NCI-H2029 (cell line): ENCODE results near the gene CLIC4.
"Not testable (repeated sequence)": the region's sequence is repeated elsewhere in the genome, so short reads cannot be mapped to it uniquely, and the experiment has no call there.

ENCODE experiments used
- DNase-seq: peaks from one replicate; lab custom pipeline; 2025; lab: John Stamatoyannopoulos, UW

The CLIC4 gene

DNA sequence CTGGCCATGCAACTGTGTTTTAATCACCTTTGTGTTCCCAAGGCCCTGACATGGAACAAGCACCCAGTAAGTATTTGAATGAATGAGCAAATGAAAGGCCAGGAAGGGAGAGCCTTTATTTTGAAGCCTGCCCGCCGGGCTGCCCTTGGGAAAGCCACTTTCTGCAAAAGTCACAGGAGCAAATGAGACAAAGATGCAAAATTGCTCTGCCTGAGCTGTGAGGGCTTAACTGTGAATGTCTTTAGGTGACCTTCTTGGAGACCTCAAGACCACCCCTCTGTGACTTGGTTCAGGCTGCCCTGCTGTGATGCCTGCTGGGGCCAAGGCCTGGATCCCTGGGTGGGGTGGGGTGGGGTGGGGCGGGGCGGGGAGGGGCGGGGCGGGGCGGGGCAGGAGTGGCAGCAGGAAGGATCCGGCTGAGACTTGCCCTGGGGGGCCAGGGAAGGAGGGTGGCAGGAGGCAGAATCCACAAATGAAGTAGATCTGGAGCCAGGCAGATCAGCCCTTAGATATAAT, 130.8 kb downstream of the CLIC4 start:
- DNase-seq = no peak

DNA sequence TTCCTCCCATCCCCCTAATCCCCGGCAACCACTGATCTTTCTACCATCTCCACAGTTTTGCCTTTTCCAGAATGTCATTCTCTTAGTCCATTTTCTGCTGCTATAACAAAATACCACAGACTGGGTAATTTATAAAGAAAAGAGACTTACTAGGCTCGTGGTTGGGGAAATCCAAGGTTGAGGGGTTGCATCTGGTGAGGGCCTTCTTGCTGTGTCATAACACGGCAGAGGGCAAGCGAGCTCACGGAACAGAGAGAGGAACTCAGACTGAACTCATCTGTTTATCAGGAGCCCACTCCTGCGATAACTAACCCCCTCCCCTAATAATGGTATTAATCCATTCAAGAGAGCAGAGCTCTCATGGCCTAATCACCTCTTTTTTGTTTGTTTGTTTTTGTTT, 132.8 kb downstream of the CLIC4 start:
- no peak for DNase-seq

DNA sequence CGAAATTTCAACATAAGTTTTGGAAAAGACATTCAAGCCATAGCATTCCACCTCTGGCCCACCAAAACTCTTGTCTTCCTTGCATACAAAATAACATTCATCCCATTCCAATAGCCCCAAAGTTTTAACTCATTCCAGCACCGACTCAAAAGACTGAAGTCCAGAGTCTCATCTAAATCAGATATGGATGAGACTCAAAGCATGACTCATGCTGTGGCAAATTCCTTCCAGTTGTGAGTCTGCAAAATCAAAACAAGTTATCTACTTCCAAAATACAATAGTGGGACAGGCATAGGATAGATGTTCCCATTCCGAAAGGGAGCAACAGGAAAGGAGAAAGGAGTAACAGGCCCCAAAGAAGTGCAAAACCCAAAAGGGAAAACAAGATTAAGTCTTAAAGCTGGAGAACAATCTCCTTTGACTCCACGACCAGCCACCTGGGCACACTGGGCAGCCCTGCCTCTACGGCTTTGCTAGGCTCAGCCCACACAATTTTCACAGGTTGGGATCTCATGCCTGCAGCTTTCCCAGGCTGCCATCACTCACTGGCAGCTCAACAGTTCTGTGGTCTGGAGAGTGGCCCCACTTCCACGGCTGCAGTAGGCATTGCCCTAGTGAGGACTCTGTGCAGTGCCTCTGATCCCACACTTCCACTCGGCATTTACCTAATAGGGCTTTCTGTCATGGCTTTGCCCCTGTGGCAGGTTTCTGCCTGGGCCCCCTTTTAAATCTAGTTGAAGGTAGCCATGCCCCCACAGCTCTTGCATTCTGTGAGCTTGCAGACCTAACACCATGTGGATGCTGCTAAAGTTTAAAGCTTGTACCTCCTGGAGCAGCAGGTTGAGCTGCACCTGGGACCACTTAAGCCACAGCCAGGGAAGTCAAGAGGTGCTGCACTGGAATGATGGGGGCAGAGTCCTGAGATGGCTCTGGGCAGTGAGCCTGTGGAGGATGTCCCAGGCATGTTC, 133.8 kb downstream of the CLIC4 start:
- DNase-seq = no peak

DNA sequence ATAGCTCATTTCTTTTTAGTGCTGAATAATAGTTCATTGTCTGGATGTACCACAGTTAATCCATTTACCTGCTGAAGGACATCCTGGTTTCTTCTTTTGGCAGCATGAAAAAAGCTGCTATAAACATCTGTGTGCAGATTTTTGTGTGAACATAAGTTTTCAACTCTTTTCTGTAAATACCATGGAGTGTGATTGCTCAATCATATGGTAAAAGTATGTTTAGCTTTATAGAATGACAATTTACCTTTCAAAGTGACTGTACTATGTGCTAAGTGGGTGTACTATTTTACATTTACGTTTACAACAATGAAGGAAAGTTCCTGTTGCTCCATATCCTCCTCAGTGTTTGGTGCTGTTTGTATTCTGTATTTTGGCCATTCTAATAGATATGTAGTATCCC, 135.8 kb downstream of the CLIC4 start:
- DNase-seq = no peak

DNA sequence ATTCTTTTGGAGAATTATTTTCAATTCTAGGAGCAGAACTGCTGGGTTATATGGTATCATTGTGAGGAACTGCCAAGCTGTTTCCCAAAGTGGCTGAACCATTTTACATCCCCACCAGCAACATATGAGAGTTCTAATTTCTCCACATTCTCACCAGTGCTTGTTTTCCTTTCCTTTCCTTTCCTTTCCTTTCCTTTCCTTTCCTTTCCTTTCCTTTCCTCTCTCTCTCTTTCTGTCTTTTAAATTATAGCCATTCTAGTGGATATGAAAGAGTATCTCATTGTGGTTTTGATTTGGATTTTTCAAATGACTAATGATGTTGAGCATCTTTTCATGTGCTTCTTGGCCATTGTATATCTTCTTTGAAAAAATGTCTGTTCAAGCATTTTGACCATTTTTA, 139.5 kb downstream of the CLIC4 start:
- DNase-seq = no peak

DNA sequence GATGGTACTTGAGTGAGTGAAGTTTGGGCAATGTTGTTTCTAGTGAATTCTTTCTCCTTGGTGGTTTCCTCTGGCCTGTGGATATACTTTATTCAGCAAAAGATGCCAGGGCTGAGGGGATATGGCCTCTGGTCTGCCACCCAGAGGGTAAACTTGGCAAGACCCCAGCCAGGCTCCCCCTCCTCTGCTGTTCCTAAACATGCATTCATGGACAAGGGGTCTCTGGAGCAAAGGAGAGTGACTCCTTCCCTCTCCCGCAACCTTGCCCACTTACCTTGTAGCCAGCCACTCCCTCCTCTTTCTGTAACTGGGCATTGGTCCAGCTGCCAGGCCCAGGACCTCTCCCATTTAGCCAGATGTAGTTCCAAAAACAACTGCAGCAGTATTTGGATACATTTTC, 141.0 kb downstream of the CLIC4 start:
- DNase-seq = no peak

DNA sequence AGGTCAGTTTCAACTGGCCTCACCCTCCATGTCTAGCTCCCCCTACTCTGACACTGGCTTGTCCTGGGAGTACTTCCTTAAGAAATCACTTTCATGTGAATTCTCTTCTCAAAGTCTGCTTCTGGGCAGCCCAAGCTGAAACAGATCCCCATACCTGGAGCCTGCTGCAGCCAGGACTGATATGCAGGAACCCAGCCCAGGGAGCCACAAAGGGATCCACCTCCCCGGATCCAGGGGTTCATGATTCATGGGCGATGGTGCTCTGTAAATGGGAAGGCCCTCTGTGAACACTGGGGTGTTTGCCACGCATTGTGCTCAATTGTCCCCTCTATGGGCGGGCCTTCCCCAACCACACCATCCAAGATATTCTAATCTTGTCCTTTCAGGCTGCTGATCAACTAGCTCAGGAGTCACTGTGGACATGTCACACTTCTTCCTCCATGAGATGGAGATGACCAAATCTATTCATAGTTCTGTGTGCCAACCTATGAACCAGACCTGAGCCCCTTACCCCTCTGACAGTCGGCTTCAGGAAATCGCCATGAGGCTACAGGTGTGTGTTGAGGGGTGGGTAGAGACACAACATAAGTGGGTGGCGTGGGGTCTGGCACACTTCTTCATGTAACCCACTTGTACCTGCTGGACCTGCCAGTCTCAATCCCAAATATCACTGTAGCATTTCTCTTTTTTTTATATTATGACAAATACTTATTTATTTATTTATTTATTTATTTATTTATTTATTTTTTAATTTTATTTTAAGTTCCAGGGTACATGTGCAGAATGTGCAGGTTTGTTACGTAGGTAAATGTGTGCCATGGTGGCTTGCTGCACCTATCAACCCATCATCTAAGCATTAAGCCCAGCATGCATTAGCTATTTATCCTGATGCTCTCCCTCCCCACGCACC, 143.1 kb downstream of the CLIC4 start:
- no peak for DNase-seq

DNA sequence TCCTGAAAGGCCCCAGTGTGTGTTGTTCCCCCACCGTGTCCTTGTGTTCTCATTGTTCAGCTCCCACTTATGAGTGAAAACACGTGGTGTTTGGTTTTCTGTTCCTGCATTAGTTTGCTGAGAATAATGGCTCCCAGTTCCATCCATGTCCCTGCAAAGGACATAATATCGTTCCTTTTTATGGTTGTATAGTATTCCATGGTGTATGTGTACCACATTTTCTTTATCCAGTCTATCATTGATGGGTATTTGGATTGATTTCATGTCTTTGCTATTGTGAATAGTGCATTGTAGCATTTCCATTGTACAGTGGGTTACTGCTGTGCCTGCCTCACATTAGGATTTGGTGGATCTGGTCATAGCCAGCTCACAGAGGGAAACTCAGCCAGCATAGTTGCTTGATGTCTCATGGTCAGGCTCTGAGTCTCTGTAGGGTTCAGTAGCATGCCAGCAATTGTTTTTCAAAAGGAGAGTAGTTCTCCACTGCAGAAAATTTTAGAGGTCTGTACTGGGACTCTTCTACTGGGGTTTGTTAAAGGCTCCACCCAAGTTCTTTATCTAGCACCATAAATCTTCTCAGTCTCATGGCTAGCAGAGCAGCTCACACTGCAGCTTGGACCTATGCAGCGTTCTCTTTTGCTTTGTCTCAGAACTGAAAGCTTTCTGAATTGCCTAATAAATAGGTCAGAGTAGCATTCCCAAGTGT, 143.9 kb downstream of the CLIC4 start:
- no peak for DNase-seq

DNA sequence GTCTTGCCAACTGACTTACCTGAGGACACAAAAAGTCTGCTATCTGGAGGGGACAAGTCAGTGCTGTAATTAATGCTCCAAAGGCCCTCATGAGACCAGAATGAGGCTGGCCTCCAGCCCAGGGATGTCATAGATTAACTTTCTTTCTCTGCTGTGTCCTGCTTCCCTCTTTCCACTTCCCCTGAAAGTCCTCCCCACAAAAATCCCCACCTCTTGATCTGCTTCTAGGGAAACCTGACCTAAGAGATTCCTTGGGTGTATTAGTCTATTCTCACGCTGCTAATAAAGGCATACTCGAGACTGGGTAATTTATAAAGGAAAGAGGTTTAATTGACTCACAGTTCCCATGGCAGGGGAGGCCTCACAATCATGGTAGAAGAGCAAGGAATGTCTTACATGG, 145.6 kb downstream of the CLIC4 start:
- no peak for DNase-seq

DNA sequence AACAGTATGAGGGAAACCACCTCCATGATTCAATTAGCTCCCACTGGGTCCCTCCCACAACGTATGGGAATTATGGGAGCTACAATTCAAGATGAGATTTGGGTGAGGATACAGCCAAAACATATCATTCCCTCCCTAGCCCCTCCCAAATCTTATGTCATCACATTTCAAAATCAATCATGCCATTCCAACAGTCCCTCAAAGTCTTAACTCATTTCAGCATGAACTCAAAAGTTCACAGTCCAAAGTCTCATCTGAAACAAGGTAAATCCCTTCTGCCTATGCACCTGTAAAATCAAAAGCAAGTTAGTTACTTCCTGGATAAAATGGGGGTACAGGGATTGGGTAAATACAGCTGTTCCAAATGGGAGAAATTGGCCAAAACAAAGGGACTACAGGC, 146.1 kb downstream of the CLIC4 start:
- not testable (repeated sequence) for DNase-seq

DNA sequence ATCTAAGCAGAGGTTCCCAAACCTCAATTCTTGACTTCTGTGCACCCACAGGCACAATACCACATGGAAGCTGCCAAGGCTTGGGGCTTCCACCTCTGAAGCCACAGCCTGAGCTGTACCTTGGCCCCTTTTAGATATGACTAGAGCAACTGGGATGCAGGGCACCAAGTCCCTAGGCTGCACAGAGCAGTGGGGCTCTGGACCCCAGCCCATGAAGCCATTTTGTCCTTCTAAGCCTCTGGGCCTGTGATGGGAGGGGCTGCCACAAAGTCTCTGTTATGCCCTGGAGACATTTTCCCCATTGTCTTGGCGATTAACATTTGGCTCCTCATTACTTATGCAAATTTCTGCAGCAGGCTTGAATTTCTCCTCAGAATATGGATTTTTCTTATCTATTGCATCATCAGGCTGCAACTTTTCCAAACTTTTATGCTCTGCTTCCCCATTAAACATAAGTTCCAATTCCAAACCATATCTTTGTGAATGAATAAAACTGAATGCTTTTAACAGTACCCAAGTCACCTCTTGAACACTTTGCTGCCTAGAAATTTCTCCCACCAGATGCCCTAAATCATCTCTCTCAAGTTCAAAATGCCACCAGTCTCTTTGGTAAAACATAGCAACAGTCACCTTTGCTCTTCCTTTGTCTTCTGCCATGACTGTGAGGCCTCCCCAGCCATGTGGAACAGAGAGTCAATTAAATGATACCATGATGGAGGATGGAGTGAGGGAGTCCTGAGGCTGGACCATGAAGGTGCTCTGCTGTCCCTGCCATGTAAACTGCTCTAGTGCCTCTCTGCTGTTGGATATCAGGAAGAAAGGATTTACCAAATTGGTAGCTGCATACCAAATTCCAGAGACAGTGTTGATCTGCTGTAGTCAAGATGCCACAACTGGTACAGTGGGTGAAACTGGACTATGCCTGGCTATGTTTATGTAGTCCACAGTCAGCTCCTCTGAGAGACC, 147.2 kb downstream of the CLIC4 start:
- no peak for DNase-seq

DNA sequence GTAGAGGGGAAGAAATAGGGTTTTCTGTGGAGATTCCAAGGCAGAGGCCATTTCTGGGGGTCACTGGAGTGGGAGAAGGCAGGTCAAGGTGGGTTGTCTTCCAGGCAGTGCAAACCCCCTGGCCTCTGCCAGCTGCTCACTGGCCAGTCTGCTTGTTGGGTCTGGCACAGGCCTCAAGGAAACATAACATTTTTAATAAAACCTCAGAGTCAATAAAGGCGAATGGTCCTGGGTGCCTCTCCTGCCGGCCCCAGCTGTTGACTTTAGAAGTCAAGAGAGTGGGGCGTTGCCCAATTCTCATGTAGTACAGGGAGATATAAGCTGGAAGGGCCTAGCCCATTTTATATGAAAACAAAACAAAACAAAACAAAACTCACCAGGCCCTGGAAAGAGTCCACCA, 148.2 kb downstream of the CLIC4 start:
- peak; percentile 42 for DNase-seq
